H9 (cell line): ENCODE data around the gene ATP2A1. TPM values are rescaled to one million over a fixed set of nuclear protein-coding genes. Genes with fewer than 3 reads are reported as not detected.

Source experiments
- DNase-seq: peaks from one replicate; pipeline ENCODE4 v3.0.0-alpha.2; 2017
- H2AFZ ChIP-seq: one replicate; pipeline ENCODE4 v1.6.1; 2013; ENCODE audit warnings: mild to moderate bottlenecking, low read length, control low read depth, moderate library complexity
- H2AK5ac ChIP-seq: 2 replicates; pipeline ENCODE4 v1.6.1; 2013; ENCODE audit warnings: low read length, control low read depth, mixed read lengths; ENCODE audit not compliant: insufficient read length
- H2BK120ac ChIP-seq: one replicate; pipeline ENCODE4 v1.6.1; 2013; ENCODE audit warnings: low read depth, mild to moderate bottlenecking, low read length, control low read depth, inconsistent platforms; ENCODE audit not compliant: poor library complexity, severe bottlenecking
- H2BK12ac ChIP-seq: 2 replicates; pipeline ENCODE4 v1.6.1; 2013; ENCODE audit warnings: low read length, control low read depth, mixed read lengths, low read depth; ENCODE audit not compliant: insufficient read length
- H2BK15ac ChIP-seq: 2 replicates; pipeline ENCODE4 v1.6.1; 2013; ENCODE audit warnings: low read depth, low read length, control low read depth
- H2BK20ac ChIP-seq: one replicate; pipeline ENCODE4 v1.6.1; 2013; ENCODE audit warnings: low read depth, mild to moderate bottlenecking, low read length, control low read depth, inconsistent platforms; ENCODE audit not compliant: poor library complexity, severe bottlenecking
- H2BK5ac ChIP-seq: 2 replicates; pipeline ENCODE4 v1.6.1; 2013; ENCODE audit warnings: low read length, control low read depth, mixed read lengths; ENCODE audit not compliant: insufficient read length
- H3K14ac ChIP-seq: 2 replicates; pipeline ENCODE4 v1.6.1; 2013; ENCODE audit warnings: low read length, control low read depth; ENCODE audit not compliant: insufficient read depth
- H3K18ac ChIP-seq: 2 replicates; pipeline ENCODE4 v1.6.1; 2013; ENCODE audit warnings: low read depth, mild to moderate bottlenecking, mixed read lengths, low read length, control low read depth; ENCODE audit not compliant: insufficient read length
- H3K23ac ChIP-seq: 2 replicates; pipeline ENCODE4 v1.6.1; 2013; ENCODE audit warnings: low read length, control low read depth, mixed read lengths, low read depth; ENCODE audit not compliant: insufficient read length
- H3K23me2 ChIP-seq: 2 replicates; pipeline ENCODE4 v1.6.1; 2013; ENCODE audit warnings: low read depth, mild to moderate bottlenecking, mixed read lengths, low read length, control low read depth; ENCODE audit not compliant: insufficient read length, poor library complexity, severe bottlenecking
- H3K27ac ChIP-seq: 2 replicates; pipeline ENCODE4 v1.5.1; 2013; ENCODE audit warnings: low read length, control low read depth, mixed read lengths, low read depth; ENCODE audit not compliant: insufficient read length
- H3K27me3 ChIP-seq: 2 replicates; pipeline ENCODE4 v1.6.1; 2013; ENCODE audit warnings: low read length, control low read depth, inconsistent platforms; ENCODE audit not compliant: insufficient read depth
- H3K4ac ChIP-seq: 2 replicates; pipeline ENCODE4 v1.6.1; 2013; ENCODE audit warnings: low read depth, mild to moderate bottlenecking, control low read depth, inconsistent platforms, low read length, moderate library complexity
- H3K4me1 ChIP-seq: 2 replicates; pipeline ENCODE4 v1.6.1; 2013; ENCODE audit warnings: low read length, control low read depth, inconsistent platforms; ENCODE audit not compliant: insufficient read depth
- H3K4me2 ChIP-seq: 2 replicates; pipeline ENCODE4 v1.6.1; 2013; ENCODE audit warnings: low read length, control low read depth, mixed read lengths; ENCODE audit not compliant: insufficient read length, insufficient read depth
- H3K56ac ChIP-seq: 2 replicates; pipeline ENCODE4 v1.6.1; 2013; ENCODE audit warnings: low read depth, mild to moderate bottlenecking, mixed read lengths, low read length, control low read depth; ENCODE audit not compliant: insufficient read length
- H3K79me1 ChIP-seq: 2 replicates; pipeline ENCODE4 v1.6.1; 2013; ENCODE audit warnings: low read depth, mild to moderate bottlenecking, moderate library complexity, low read length, control low read depth, inconsistent platforms; ENCODE audit not compliant: insufficient read depth, poor library complexity, severe bottlenecking
- H3K79me2 ChIP-seq: 2 replicates; pipeline ENCODE4 v1.6.1; 2013; ENCODE audit warnings: low read length, control low read depth, inconsistent platforms; ENCODE audit not compliant: insufficient read depth
- H3K9ac ChIP-seq: 2 replicates; pipeline ENCODE4 v1.6.1; 2013; ENCODE audit warnings: low read length, control low read depth, mixed read lengths; ENCODE audit not compliant: insufficient read length; ENCODE audit errors: extremely low read depth
- H3K9me3 ChIP-seq: one replicate; pipeline ENCODE4 v1.6.1; 2013; ENCODE audit warnings: low read depth, low read length, inconsistent platforms; ENCODE audit not compliant: control insufficient read depth
- H3T11ph ChIP-seq: one replicate; pipeline ENCODE4 v1.6.1; 2013; ENCODE audit warnings: mild to moderate bottlenecking, low read length, control low read depth, inconsistent platforms
- H4K20me1 ChIP-seq: one replicate; pipeline ENCODE4 v1.6.1; 2013; ENCODE audit not compliant: control insufficient read depth, insufficient read length, insufficient read depth
- H4K5ac ChIP-seq: 2 replicates; pipeline ENCODE4 v1.6.1; 2013; ENCODE audit warnings: low read depth, mild to moderate bottlenecking, mixed read lengths, low read length, control low read depth; ENCODE audit not compliant: insufficient read length
- H4K8ac ChIP-seq: replicated peaks from 2 replicates; pipeline ENCODE4 v1.6.1; 2013; ENCODE audit warnings: low read length, control low read depth, mixed read lengths, low read depth; ENCODE audit not compliant: insufficient read length
- H4K91ac ChIP-seq: 2 replicates; pipeline ENCODE4 v1.6.1; 2013; ENCODE audit warnings: low read depth, mild to moderate bottlenecking, moderate library complexity, mixed read lengths, low read length, control low read depth; ENCODE audit not compliant: insufficient read length
- H3K27ac Mint-ChIP-seq, 3 experiments: 2 replicates in 2 of 3; 3 replicates in 1 of 3; pipeline ENCODE4 v1.8.0; 2020 to 2021; ENCODE audit warnings: mixed read lengths in 3 of 3, mild to moderate bottlenecking in 1 of 3, moderate library complexity in 1 of 3
- H3K27me3 Mint-ChIP-seq: 2 replicates; pipeline ENCODE4 v1.8.0; 2021; ENCODE audit warnings: low read depth, mild to moderate bottlenecking, moderate library complexity, mixed read lengths
- H3K36me3 Mint-ChIP-seq, 3 experiments: 2 replicates in 2 of 3; 3 replicates in 1 of 3; pipeline ENCODE4 v1.8.0; 2020 to 2021; ENCODE audit warnings: low read depth in 3 of 3, mixed read lengths in 3 of 3; ENCODE audit not compliant: insufficient read depth in 1 of 3
- H3K4me1 Mint-ChIP-seq, 2 experiments: 2 replicates each; pipeline ENCODE4 v1.8.0; 2020; ENCODE audit warnings: mixed read lengths in 2 of 2
- H3K4me3 Mint-ChIP-seq, 2 experiments: 2 replicates in 1 of 2; 3 replicates in 1 of 2; pipeline ENCODE4 v1.8.0; 2020 to 2021; ENCODE audit warnings: mild to moderate bottlenecking in 2 of 2, mixed read lengths in 2 of 2, moderate library complexity in 1 of 2
- H3K9me3 Mint-ChIP-seq, 2 experiments: 2 replicates in 1 of 2; 3 replicates in 1 of 2; pipeline ENCODE4 v1.8.0; 2020; ENCODE audit warnings: mild to moderate bottlenecking in 2 of 2, mixed read lengths in 2 of 2, moderate library complexity in 1 of 2
- CTCF ChIP-seq: fragments of 200-600 bp; sonication (generic); conservative IDR thresholded peaks from 3 replicates; pipeline ENCODE4 v1.8.0; 2021; ENCODE audit warnings: antibody characterized with exemption, mild to moderate bottlenecking
- WGBS: extraction: QIAGEN DNeasy Blood & Tissue Kit; methylation state at CpG from one replicate; pipeline ENCODE4 v1.1.7; 2013; ENCODE audit warnings: missing lambda C conversion rate, low lambda C conversion rate, mixed read lengths; ENCODE audit not compliant: insufficient read length; ENCODE audit errors: extremely low coverage; 5-methylcytosine and 5-hydroxymethylcytosine counted together
- total RNA-seq: library from RNA; stranded (reverse); gene quantifications from 2 replicates; pipeline ENCODE4 v1.2.1, GENCODE V29; 2021

The ATP2A1 gene
- total RNA-seq, 1 experiment from 2014 or later: 4.6 TPM

DNA sequence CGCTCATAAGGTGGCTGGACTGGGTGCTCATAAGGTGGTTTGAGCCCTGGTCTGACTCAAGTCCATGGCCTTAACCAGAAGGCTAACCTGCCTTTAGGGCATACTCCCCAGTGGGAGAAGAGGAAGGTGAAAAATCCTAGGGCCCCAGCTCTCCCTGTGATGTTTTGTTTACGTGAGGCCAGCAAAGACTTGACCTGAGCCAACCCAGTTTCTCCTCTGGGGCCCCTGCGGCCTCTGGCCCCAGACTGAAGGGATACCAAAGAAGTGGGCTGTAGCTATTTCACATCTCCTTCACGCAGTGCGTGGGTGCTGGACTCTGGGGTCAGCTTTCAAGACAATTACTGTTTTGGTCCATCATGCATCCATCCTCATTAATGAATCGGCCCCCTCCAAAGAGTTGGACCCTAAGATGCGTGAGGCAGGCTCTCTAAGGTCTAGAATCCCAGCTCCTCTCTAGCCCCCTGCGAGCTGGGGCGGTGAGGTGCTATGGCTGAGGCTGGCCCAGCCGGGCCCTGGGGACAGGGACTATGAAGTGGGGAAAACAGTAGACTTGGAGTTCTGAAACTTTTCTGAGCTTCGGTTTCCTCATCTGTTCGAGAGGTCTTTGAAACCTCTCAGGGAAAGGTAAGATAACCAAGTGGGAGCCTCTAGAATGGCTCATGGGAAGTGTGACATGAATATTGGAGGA, 13.1 kb upstream of the ATP2A1 start:
- H3K4me3 Mint-ChIP-seq: peak overlapping the region; percentile 96 to 97
- H2BK12ac ChIP-seq: no peak overlapping the region
- H3K79me1 ChIP-seq: peaks cover 3% of the 10 kb centered on the region
- H3K18ac ChIP-seq: no peak overlapping the region
- H3K56ac ChIP-seq: no peak overlapping the region
- H3K14ac ChIP-seq: no peak overlapping the region
- peaks cover 21 to 34% (median 31%) of the 10 kb centered on the region in 3 experiments for H3K36me3 Mint-ChIP-seq
- TF ChIP-seq CTCF: no peak
- H3K79me2 ChIP-seq: peaks cover 9% of the 10 kb centered on the region; the same call in 1 of the 2 replicates
- no peak overlapping the region for H2BK120ac ChIP-seq
- no peak overlapping the region for H4K5ac ChIP-seq
- H3K27ac ChIP-seq: no peak overlapping the region
- H3K27ac Mint-ChIP-seq: peak overlapping the region in 1 of 3 experiments; percentile 84; a peak in 2 of 7 replicates
- no peak overlapping the region for H2AFZ ChIP-seq
- H3K27me3 ChIP-seq: no peaks in the 10 kb centered on the region
- H2BK20ac ChIP-seq: no peak overlapping the region
- no peak overlapping the region for H3K4ac ChIP-seq
- WGBS: no CpG with 5 or more reads among the region's 12 CpGs
- peaks cover 1% of the 10 kb centered on the region; the same call in 1 of the 2 replicates for H3K4me1 ChIP-seq
- H2BK15ac ChIP-seq: no peak overlapping the region
- peak overlapping the region; percentile 98 for H3K4me2 ChIP-seq
- H4K8ac ChIP-seq: no peak overlapping the region
- H3K27me3 Mint-ChIP-seq: no peaks in the 10 kb centered on the region; the same call in 1 of the 2 replicates
- no peak overlapping the region for H3T11ph ChIP-seq
- no peak overlapping the region for H3K9ac ChIP-seq
- no peaks in the 10 kb centered on the region for H3K9me3 Mint-ChIP-seq
- no peaks in the 10 kb centered on the region for H3K9me3 ChIP-seq
- DNase-seq: no peak
- peaks cover 9% of the 10 kb centered on the region for H3K23me2 ChIP-seq
- H2AK5ac ChIP-seq: no peak overlapping the region
- no peak overlapping the region for H2BK5ac ChIP-seq
- H4K91ac ChIP-seq: no peak overlapping the region
- H3K23ac ChIP-seq: no peak overlapping the region
- no peaks in the 10 kb centered on the region for H4K20me1 ChIP-seq
- peaks cover 9 to 18% of the 10 kb centered on the region in 2 experiments for H3K4me1 Mint-ChIP-seq
